Prostate gland (tissue), 2 donors: Measurements from ENCODE around the gene MGP.

Source experiments
- POLR2A ChIP-seq: fragments of 450-650 bp; IDR thresholded peaks from one replicate; pipeline ENCODE4 v1.6.1; 2016; ENCODE audit warnings: antibody characterized with exemption, mild to moderate bottlenecking
- TF ChIP-seq, protein P1 (sequence below), 4 experiments: fragments of 200-600 bp in 2 of 4; fragments of 450-650 bp in 2 of 4; sonication (generic) in 2 of 4; IDR thresholded peaks; 1 replicate in 3 of 4; 2 replicates in 1 of 4; pipeline ENCODE4 v1.5.1; 2016 to 2019; ENCODE audit warnings: antibody characterized with exemption in 4 of 4, mild to moderate bottlenecking in 2 of 4, moderate library complexity in 2 of 4

DNA sequence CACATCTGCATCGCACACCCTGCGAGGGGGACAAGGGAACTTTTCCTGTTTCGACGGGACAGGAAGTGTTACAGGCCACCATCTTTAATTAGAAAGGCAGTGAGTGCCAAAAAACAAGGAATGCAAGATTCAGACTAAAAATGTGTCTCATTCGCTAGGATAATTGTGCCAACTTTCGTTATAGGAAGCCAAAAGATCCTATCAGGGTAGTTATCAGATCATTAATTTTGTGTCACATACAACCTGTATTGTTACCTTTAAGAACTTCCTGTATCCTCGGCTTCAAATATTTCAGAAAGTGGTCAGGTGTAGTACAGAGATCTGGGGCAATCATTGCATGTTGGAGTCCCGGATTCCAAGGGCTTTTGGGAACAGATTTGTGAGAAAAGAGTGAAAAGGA lies 19.2 kb upstream of the MGP start:
- no peak for TF ChIP-seq POLR2A
- TF ChIP-seq, protein P1, sequence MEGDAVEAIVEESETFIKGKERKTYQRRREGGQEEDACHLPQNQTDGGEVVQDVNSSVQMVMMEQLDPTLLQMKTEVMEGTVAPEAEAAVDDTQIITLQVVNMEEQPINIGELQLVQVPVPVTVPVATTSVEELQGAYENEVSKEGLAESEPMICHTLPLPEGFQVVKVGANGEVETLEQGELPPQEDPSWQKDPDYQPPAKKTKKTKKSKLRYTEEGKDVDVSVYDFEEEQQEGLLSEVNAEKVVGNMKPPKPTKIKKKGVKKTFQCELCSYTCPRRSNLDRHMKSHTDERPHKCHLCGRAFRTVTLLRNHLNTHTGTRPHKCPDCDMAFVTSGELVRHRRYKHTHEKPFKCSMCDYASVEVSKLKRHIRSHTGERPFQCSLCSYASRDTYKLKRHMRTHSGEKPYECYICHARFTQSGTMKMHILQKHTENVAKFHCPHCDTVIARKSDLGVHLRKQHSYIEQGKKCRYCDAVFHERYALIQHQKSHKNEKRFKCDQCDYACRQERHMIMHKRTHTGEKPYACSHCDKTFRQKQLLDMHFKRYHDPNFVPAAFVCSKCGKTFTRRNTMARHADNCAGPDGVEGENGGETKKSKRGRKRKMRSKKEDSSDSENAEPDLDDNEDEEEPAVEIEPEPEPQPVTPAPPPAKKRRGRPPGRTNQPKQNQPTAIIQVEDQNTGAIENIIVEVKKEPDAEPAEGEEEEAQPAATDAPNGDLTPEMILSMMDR (IDR thresholded peaks at IDR 0.05), result no peak
